Measurements from ENCODE around the gene CLIC6.
A peak's percentile ranks its signal among the peaks of the same experiment; 100 is the strongest.

Gene CLIC6

DNA sequence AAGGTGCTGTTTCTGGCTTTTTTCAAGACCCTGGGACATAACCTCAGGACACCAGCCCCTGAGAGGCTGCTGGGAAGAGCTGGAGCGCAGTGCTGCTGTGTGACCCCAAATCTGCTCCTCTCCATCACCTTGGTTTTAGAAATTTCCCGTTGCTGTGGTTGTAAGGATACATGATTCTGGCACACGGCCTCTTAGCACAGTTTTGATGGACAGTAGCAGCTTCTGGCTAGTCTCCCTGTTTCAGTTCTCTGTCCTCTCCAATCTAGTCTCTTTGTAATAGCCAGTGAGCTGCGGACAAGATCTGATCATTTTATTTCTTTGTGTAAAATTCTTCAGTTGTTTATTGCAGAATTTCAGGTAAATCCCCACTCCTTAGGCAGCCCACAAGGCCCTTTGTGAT lies 3.1 kb downstream of the CLIC6 start:
- Mint-ChIP-seq H3K4me3 (peak overlapping the region; percentile 1), H3K9me3 (peaks cover 7% of the 10 kb centered on the region), H3K27ac (no peak overlapping the region), H3K36me3 (ENCODE audit: low read depth) (no peaks in the 10 kb centered on the region), H3K4me1 (no peaks in the 10 kb centered on the region), H3K27me3 (ENCODE audit: low read depth, poor library complexity) (peaks cover 79% of the 10 kb centered on the region)
- TF ChIP-seq, protein P1, sequence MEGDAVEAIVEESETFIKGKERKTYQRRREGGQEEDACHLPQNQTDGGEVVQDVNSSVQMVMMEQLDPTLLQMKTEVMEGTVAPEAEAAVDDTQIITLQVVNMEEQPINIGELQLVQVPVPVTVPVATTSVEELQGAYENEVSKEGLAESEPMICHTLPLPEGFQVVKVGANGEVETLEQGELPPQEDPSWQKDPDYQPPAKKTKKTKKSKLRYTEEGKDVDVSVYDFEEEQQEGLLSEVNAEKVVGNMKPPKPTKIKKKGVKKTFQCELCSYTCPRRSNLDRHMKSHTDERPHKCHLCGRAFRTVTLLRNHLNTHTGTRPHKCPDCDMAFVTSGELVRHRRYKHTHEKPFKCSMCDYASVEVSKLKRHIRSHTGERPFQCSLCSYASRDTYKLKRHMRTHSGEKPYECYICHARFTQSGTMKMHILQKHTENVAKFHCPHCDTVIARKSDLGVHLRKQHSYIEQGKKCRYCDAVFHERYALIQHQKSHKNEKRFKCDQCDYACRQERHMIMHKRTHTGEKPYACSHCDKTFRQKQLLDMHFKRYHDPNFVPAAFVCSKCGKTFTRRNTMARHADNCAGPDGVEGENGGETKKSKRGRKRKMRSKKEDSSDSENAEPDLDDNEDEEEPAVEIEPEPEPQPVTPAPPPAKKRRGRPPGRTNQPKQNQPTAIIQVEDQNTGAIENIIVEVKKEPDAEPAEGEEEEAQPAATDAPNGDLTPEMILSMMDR (IDR thresholded peaks at IDR 0.05) = no peak
- DNase-seq = no peak

DNA sequence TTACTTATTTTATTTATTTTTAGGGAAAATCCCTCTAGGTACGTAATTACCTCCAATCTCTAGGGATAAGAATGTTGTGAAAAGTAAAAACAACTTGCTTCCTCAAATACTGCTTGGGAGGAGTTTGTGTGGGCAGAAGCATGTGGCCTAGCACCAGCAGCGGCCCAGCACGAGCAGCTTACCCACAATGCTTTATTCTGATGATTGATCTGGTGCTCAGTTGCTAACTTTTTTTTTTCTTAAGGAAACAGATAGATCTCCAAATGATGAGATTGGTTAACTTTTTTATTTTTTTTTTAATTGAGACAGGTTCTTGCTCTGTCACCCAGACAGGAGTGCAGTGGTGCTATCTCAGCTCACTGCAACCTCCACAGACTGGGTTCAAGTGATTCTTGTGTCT lies 4.2 kb downstream of the CLIC6 start:
- H3K27ac Mint-ChIP-seq = no peak overlapping the region
- H3K36me3 Mint-ChIP-seq (ENCODE audit: low read depth) = no peaks in the 10 kb centered on the region
- H3K9me3 Mint-ChIP-seq = peaks cover 7% of the 10 kb centered on the region
- H3K27me3 Mint-ChIP-seq (ENCODE audit: low read depth, poor library complexity) = peaks cover 68% of the 10 kb centered on the region
- DNase-seq = no peak
- no peaks in the 10 kb centered on the region for H3K4me1 Mint-ChIP-seq
- H3K4me3 Mint-ChIP-seq = no peak overlapping the region
- TF ChIP-seq, protein P1 (IDR thresholded peaks at IDR 0.05) = no peak

DNA sequence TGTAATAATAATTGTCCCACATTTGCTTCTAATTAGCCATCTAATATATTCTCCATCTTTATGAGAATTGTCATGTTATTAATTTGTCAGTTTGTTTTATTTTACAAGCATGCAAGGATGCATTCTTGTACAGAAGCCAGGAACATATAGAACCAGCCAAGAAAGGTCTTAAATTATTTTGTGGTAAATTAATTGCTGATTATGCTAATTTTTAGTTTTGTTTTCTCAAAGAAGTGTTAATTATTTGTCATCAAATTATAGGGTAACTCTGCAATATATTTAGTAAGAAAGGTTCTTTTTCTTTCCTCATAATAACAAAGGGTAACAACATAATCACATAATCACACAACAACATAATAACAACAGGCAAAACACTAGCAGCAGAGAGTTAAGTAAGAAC lies 5.7 kb downstream of the CLIC6 start:
- DNase-seq = no peak
- H3K27me3 Mint-ChIP-seq (ENCODE audit: low read depth, poor library complexity) = peaks cover 53% of the 10 kb centered on the region
- H3K36me3 Mint-ChIP-seq (ENCODE audit: low read depth) = peaks cover 3% of the 10 kb centered on the region
- no peak overlapping the region for H3K27ac Mint-ChIP-seq
- H3K4me3 Mint-ChIP-seq = no peak overlapping the region
- TF ChIP-seq, protein P1 (IDR thresholded peaks at IDR 0.05) = no peak
- peaks cover 8% of the 10 kb centered on the region for H3K9me3 Mint-ChIP-seq
- no peaks in the 10 kb centered on the region for H3K4me1 Mint-ChIP-seq

DNA sequence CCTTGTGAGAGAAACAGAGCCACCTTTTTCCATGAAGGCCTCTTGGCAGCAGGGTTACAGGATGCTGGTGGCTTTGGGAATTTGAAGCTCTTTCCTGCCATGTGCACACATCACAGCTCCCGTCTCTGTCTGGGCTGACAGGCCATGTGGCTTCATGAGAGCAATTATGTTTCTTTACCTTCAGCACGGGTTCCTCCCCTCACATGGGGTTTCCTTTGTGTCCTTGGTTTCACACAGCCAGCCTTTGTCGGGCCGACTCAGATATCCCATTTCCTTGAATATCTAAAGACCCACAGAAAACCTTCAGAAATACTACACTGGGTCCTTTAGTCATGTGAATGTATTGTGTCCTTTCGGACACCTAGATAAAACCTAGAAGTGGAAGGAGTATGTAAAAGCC lies 7.1 kb downstream of the CLIC6 start:
- Mint-ChIP-seq H3K4me3 (no peak overlapping the region), H3K27ac (no peak overlapping the region), H3K4me1 (no peaks in the 10 kb centered on the region), H3K27me3 (ENCODE audit: low read depth, poor library complexity) (peaks cover 39% of the 10 kb centered on the region), H3K9me3 (peaks cover 20% of the 10 kb centered on the region), H3K36me3 (ENCODE audit: low read depth) (peaks cover 11% of the 10 kb centered on the region)
- DNase-seq = no peak
- TF ChIP-seq, protein P1 (IDR thresholded peaks at IDR 0.05) = no peak

DNA sequence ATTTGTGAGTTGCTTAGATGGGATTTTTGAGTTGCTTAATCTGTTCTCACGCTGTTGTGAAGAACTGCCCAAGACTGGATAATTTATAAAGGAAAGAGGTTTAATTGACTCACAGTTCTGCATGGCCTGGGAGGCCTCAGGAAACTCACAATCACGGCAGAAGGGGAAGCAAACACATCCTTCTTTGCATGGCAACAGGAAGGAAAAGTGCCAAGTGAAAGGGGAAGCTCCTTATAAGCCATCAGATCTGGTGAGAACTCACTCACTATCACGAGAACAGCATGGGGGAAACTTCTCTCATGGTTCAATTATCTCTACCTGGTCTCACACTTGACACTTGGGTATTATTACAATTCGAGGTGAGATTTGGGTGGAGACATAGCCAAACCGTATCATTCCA lies 10.3 kb downstream of the CLIC6 start:
- H3K27me3 Mint-ChIP-seq (ENCODE audit: low read depth, poor library complexity) = peaks cover 12% of the 10 kb centered on the region
- H3K36me3 Mint-ChIP-seq (ENCODE audit: low read depth) = peaks cover 19% of the 10 kb centered on the region
- no peaks in the 10 kb centered on the region for H3K4me1 Mint-ChIP-seq
- no peak overlapping the region for H3K4me3 Mint-ChIP-seq
- peaks cover 48% of the 10 kb centered on the region for H3K9me3 Mint-ChIP-seq
- DNase-seq = no peak
- H3K27ac Mint-ChIP-seq = no peak overlapping the region
- TF ChIP-seq, protein P1 (IDR thresholded peaks at IDR 0.05) = no peak

DNA sequence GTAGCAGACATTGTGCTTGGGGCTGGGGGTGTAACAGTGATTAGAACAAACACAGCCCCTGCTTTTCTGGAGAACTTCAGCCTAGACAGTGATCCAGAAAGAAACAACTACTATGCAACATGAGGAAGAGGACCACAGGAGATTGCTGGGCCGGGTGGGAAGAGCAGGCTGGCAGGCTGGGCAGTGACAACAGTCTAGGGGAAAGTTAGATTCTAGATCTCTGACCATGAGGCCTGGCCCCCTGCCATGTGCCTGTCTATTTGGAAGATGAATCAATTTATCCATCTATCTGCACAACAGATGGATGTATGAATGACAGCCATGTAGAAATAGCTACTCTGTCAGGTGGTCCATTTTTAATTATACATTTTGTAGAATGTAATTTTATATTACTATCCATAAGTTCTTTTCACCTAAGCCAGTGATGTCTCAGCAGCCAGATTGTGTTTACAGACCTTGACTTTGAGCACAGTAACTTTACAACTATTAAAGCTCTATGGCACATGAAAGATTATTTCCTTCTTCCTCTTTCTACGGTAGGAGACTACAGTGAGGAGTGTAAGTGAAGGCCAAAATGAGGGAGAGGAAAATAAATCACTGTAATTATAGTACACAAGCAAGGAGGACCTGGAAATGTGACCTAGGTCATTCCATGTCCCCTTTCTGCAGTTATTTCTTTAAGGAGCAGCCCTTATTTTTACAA lies 15.5 kb downstream of the CLIC6 start:
- no peak overlapping the region for H3K27ac Mint-ChIP-seq
- H3K9me3 Mint-ChIP-seq = peaks cover 43% of the 10 kb centered on the region
- H3K27me3 Mint-ChIP-seq (ENCODE audit: low read depth, poor library complexity) = peaks cover 12% of the 10 kb centered on the region
- H3K36me3 Mint-ChIP-seq (ENCODE audit: low read depth) = peaks cover 17% of the 10 kb centered on the region
- H3K4me1 Mint-ChIP-seq = peaks cover 22% of the 10 kb centered on the region
- TF ChIP-seq, protein P1 (IDR thresholded peaks at IDR 0.05) = no peak
- no peak overlapping the region for H3K4me3 Mint-ChIP-seq
- no peak for DNase-seq

Measured in nephron progenitor cell (in vitro differentiated cells).